Bronchial epithelial cell (primary cell): ENCODE measurements around the gene PCDHA9. TPM values are rescaled to one million over a fixed set of nuclear protein-coding genes. Genes with fewer than 3 reads are reported as not detected.
A peak's percentile ranks its signal among the peaks of the same experiment; 100 is the strongest.
"Not testable (repeated sequence)": the region's sequence is repeated elsewhere in the genome, so short reads cannot be mapped to it uniquely, and the experiment has no call there.

ENCODE experiments used
- DNase-seq: peaks from one replicate; pipeline ENCODE4 v3.0.0-alpha.2; 2010; ENCODE audit warnings: low read depth
- FAIRE-seq: peaks from 2 replicates; lab custom pipeline; 2011; peaks lifted over from hg19 to GRCh38; lab: Jason Lieb, UNC
- H3K27me3 ChIP-seq: 2 replicates; pipeline ENCODE4 v1.5.1; 2011; ENCODE audit warnings: low read length; ENCODE audit not compliant: control insufficient read depth, insufficient read depth
- H3K36me3 ChIP-seq: 2 replicates; pipeline ENCODE4 v1.5.1; 2011; ENCODE audit warnings: low read length; ENCODE audit not compliant: control insufficient read depth, insufficient read depth
- H3K4me3 ChIP-seq: 2 replicates; pipeline ENCODE4 v1.5.1; 2011; ENCODE audit warnings: mild to moderate bottlenecking, low read depth, low read length, control low read depth
- total RNA-seq: library from RNA; depleted of rRNA; stranded (reverse); fragments of >200 nt; gene quantifications from 2 replicates; pipeline ENCODE4 v1.2.1, GENCODE V29; 2014
- TF ChIP-seq, protein P1 (sequence below): IDR thresholded peaks from 2 replicates; pipeline ENCODE4 v1.5.1; 2011; ENCODE audit warnings: mild to moderate bottlenecking, moderate library complexity, low read length, control low read depth, inconsistent platforms; ENCODE audit not compliant: insufficient read depth, severe bottlenecking

The PCDHA9 gene
- total RNA-seq, 1 donor from 2014 or later: under 0.01 TPM

DNA sequence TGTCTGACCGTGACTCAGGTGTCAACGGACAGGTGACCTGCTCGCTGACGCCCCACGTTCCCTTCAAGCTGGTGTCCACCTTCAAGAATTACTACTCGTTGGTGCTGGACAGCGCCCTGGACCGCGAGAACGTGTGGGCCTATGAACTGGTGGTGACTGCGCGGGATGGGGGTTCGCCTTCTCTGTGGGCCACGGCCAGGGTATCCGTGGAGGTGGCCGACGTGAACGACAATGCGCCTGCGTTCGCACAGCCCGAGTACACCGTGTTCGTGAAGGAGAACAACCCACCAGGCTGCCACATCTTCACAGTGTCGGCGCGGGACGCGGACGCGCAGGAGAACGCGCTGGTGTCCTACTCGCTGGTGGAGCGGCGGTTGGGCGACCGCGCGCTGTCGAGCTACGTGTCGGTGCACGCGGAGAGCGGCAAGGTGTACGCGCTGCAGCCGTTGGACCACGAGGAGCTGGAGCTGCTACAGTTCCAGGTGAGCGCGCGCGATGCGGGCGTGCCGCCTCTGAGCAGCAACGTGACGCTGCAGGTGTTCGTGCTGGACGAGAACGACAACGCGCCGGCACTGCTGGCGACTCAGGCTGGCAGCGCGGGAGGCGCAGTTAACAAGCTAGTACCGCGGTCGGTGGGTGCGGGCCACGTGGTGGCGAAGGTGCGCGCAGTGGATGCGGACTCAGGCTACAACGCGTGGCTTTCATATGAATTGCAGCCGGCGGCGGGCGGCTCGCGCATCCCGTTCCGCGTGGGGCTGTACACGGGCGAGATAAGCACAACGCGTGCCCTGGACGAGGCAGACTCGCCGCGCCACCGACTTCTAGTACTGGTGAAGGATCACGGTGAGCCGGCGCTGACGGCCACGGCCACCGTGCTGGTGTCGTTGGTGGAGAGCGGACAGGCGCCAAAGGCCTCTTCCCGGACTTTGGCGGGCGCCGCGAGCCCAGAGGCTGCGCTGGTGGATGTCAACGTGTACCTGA, 22.3 kb downstream of the PCDHA9 start:
- no peak for FAIRE-seq
- DNase-seq: no peak
- no peaks in the 10 kb centered on the region for H3K36me3 ChIP-seq
- no peak overlapping the region for H3K4me3 ChIP-seq
- TF ChIP-seq, protein P1, sequence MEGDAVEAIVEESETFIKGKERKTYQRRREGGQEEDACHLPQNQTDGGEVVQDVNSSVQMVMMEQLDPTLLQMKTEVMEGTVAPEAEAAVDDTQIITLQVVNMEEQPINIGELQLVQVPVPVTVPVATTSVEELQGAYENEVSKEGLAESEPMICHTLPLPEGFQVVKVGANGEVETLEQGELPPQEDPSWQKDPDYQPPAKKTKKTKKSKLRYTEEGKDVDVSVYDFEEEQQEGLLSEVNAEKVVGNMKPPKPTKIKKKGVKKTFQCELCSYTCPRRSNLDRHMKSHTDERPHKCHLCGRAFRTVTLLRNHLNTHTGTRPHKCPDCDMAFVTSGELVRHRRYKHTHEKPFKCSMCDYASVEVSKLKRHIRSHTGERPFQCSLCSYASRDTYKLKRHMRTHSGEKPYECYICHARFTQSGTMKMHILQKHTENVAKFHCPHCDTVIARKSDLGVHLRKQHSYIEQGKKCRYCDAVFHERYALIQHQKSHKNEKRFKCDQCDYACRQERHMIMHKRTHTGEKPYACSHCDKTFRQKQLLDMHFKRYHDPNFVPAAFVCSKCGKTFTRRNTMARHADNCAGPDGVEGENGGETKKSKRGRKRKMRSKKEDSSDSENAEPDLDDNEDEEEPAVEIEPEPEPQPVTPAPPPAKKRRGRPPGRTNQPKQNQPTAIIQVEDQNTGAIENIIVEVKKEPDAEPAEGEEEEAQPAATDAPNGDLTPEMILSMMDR: no peak
- no peaks in the 10 kb centered on the region for H3K27me3 ChIP-seq

DNA sequence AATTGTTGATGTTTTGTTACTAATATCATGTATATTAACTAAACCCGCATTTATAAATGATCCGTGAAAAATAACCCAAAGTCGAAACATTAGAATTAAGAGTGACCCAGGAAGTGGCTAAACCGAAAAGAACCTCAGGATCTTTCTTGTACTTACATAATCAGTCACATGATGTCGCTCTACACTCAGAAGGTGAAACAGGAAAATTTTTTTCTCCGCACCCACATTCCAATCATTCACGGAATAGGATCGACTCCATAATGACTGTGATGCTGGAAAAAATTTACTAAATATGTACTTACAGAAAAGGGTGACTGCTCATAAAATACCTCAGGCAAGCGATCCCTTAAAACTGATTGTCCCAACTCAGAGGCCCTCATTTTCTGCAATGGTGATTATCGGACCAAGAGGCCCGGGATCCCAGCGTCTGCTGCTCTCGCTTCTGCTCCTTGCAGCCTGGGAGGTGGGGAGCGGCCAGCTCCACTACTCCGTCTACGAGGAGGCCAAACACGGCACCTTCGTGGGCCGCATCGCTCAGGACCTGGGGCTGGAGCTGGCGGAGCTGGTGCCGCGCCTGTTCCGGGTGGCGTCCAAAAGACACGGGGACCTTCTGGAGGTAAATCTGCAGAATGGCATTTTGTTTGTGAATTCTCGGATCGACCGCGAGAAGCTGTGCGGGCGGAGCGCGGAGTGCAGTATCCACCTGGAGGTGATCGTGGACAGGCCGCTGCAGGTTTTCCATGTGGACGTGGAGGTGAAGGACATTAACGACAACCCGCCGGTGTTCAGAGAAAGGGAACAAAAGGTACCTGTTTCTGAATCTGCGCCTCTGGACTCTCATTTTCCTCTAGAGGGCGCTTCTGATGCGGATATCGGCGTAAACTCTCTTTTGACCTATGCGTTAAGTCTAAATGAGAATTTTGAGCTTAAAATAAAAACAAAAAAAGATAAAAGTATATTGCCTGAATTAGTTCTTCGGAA, 27.2 kb downstream of the PCDHA9 start, which contains the start of gene PCDHA12:
Gene PCDHA12, plus strand, starts transcription at position 224 of the 981 bp plus-strand sequence. Its CDS starts 165 bp downstream, at position 389.
- FAIRE-seq (no peak), DNase-seq (peak; percentile 26)
- no peak within 1 kb of the TSS for H3K4me3 ChIP-seq
- TF ChIP-seq, protein P1: peak; percentile 20
- H3K36me3 ChIP-seq: no peaks in the 10 kb centered on the region
- H3K27me3 ChIP-seq: no peaks in the 10 kb centered on the region

DNA sequence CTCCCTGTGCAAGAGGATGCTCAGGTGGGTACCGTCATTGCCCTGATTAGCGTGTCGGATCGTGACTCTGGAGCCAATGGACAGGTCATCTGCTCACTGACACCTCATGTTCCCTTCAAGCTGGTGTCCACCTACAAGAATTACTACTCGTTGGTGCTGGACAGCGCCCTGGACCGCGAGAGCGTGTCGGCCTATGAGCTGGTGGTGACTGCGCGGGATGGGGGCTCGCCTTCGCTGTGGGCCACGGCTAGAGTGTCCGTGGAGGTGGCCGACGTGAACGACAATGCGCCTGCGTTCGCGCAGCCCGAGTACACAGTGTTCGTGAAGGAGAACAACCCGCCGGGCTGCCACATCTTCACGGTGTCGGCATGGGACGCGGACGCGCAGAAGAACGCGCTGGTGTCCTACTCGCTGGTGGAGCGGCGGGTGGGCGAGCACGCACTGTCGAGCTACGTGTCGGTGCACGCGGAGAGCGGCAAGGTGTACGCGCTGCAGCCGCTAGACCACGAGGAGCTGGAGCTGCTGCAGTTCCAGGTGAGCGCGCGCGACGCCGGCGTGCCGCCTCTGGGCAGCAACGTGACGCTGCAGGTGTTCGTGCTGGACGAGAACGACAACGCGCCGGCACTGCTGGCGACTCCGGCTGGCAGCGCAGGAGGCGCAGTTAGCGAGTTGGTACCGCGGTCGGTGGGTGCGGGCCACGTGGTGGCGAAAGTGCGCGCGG, 28.5 kb downstream of the PCDHA9 start:
- not testable (repeated sequence) for DNase-seq, FAIRE-seq, H3K27me3 ChIP-seq, H3K4me3 ChIP-seq, H3K36me3 ChIP-seq

DNA sequence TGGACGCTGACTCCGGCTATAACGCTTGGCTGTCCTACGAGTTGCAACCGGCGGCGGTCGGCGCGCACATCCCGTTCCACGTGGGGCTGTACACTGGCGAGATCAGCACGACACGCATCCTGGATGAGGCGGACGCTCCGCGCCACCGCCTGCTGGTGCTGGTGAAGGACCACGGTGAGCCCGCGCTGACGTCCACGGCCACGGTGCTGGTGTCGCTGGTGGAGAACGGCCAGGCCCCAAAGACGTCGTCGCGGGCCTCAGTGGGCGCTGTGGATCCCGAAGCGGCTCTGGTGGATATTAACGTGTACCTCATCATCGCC, 29.0 kb downstream of the PCDHA9 start:
- H3K4me3 ChIP-seq: no peak overlapping the region
- no peaks in the 10 kb centered on the region for H3K27me3 ChIP-seq
- H3K36me3 ChIP-seq: no peaks in the 10 kb centered on the region
- FAIRE-seq (no peak), DNase-seq (no peak)
- TF ChIP-seq, protein P1: no peak

DNA sequence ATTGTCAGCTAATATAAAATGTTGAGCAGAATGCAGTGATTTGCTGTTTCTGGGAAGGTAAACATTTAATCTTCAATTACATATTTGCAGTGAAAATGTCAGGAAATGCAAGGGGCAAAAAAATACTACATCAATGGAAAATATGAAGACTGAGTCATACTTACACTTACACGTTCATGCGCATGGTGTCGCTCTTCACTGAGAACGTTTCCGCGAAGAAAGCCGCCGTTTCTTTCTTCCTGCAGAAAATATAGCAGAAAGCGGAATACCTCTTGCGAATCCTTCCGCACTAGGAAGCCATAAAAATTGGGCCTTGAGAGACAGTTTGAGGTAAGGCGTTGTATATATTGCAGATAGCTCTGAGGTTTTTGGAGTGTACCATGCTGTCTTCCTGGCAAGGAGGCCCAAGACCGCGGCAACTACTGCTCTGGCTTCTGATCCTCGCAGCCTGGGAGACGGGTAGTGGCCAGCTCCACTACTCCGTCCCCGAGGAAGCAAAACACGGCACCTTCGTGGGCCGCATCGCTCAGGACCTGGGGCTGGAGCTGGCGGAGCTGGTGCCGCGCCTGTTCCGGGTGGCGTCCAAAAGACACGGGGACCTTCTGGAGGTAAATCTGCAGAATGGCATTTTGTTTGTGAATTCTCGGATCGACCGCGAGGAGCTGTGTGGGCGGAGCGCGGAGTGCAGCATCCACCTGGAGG, 33.9 kb downstream of the PCDHA9 start, which contains the start of gene PCDHA13:
Gene PCDHA13, plus strand, starts transcription at position 236 of the 702 bp plus-strand sequence. Its CDS starts 145 bp downstream, at position 381.
- no peaks in the 10 kb centered on the region for H3K27me3 ChIP-seq
- DNase-seq (peak; percentile 34), FAIRE-seq (no peak)
- no peaks in the 10 kb centered on the region for H3K36me3 ChIP-seq
- no peak within 1 kb of the TSS for H3K4me3 ChIP-seq
- TF ChIP-seq, protein P1: peak; percentile 47
